CD4-positive, alpha-beta T cell treated with Interleukin-6 for 4 hours (primary cell): ENCODE results near the gene PCK2.

Source experiments
- DNase-seq: peaks from one replicate; pipeline ENCODE4 v3.0.0-alpha.2; 2020; ENCODE audit warnings: mixed read lengths

PCK2 gene

DNA sequence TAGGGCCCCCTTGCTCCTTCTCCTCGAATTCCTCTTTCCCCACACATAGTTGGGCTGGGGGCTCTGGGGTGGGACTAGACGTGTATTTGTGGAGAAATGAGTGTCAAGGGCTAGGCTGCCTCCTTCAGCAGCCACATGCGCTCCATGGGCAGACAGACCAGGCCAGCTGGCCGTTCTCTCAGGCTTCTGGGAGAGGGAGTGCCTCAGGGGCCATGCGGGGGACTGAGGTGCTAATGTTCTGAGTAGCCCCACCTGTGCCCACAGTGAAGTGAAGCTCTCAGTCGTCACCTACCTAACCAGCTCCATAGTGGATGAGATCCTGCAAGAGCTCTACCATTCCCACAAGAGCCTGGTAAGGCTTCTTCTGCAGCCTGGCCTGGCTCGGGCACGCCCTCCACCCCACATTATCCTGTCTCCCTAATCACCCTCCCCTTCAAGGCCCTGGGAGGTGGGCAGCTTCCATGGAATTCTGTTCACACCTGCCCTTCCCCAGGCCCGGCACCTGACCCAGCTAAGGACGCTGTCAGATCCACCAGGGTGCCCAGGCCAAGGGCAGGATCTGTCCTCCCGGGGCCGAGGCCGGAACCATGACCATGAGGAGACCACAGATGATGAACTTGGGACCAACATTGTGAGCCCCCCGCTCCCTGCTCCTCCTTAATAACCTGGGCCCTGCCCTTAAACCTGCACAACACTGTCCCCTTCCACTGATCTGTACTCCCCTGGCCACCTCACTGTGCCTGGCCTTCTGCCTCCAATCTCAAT lies 31.7 kb upstream of the PCK2 start:
- no peak for DNase-seq

DNA sequence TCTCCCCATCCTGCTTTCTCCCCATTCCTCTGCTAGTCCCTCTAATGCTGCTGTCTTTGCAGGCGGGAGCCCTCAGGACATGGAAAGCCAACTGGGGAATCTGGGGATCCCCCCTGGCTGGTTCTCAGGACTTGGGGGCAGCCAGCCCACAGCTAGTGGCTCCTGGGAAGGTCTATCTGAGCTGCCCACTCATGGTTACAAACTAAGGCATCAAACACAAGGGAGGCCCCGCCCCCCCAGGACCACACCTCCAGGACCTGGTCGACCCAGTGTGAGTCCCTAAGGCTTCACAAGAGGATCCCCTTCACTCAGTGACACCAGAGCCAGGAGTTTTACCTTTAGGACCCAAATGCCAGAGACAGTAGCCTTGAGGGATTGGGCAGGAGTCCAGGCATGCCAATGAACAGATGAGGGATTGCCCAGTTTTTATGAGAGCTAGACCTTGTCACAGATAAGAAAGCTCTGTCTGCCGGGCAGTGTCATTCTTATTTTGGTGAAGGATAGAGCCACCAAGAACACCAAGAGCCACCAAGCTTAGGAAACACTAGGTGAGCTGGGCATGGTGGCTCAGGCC lies 30.8 kb upstream of the PCK2 start:
- DNase-seq = no peak

DNA sequence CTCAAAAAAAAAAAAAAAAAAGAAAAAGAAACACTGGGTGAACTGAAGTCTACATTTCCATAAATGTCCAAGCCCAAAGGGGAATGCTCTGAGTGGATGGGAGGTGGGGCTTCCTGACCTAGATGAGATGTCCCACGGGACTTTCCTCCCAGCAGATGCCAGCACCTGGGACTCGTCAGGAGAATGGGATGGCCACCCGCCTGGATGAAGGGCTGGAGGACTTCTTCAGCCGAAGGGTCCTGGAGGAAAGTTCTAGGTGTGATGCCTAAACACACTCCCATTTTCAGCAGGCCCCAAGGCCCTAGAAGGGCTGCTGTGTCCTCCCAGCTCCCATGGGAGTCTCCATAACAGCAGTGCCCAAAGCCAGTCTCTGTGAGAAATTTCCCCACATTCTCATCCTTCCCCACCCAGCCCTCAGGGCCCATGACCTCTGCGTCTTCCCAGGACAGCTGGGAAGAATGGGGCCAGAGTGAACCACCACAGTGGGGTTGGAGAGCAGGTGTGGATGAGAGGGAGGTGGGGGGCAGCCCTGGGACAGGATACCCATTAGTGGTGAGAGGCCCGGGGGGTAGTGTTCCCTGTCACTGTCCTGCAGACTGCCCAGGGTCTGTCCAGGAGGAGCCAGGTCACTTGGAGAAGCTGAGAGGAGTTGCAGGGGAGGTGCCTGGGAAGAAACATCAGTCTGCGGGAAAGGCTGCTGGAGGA lies 29.9 kb upstream of the PCK2 start:
- no peak for DNase-seq

GRCh38 chr14:24064856-24065255 lies 29.3 kb upstream of the PCK2 start:
- no peak for DNase-seq

DNA sequence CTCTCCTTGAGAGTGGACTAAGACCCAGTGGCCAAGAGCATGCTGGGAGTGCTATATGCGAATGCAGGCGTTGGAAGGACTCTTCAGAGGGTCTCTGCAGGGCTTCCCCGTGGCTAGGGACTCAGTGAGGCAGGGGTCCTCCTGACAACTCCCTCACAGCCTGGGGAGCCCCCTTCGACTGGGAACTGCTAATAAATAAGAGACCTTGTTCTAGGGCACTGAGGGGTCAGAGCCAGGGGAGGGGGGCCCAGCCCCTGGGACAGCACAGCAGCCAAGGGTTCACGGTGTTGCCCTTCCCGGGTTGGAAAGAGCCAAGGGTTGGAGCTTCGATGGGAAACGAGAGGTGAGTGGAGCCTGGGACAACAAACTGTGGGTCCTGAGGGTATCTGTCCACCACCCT lies 28.7 kb upstream of the PCK2 start:
- no peak for DNase-seq

DNA sequence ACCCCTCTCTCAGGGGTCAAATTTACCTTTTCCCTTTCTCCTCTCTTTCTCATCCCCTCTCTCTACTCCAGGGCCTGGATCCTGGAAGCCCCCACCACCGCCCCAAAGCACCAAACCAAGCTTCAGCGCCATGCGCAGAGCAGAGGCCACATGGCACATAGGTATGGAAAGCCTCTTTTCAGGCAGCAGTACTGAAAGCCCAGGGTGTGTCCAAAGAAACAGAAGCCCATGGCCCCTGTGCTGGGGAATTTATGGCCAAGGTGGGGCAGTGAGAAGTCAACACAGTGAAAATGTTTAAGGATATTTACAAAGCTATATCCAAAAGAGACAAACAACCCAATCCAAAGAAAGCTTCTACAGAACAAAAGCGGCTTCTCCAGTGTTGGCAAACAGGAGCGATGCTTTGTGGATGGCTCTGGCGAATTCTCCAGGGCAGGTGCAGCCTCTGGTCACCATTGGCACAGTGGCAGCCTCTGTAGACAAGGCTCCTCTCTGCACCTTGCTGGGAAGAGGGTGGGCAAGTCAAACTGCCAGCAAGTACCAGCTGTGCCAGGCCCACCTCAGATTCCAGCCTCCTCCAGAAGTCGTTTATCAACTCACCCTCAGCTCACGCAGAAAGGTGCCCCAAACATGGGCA lies 27.5 kb upstream of the PCK2 start:
- no peak for DNase-seq

- DNase-seq = no peak
Observed at GRCh38 chr14:24067133-24068082, 26.7 kb upstream of the PCK2 start.

DNA sequence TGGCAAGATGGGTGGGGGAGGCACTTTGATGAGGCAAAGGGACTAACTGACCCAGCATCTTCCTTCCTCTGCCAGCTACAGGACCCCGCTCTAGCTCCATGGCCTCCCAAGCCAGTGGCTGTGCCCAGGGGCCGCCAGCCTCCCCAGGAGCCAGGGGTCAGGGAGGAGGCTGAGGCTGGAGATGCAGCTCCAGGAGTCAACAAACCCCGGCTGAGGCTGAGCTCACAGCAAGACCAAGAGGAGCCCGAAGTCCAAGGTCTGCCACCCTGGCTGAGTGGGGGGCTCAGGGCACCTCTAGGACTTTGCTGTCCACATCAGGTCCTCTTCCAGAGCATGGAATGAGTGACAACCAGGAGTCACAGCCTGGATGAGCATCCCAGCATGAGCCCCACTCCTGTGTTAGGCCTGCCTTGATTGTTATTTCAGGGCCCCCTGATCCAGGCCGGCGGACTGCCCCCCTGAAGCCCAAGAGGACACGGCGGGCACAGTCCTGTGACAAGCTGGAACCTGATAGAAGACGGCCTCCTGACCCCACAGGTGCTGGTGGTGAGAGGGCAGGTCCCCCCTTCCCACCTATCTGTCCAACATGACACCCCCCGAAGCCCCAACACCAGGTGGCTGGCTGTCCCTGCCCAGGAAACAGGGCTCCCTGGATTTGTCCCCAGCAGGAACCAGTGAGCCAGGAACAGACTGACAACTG lies 25.2 kb upstream of the PCK2 start:
- DNase-seq = no peak

GRCh38 chr14:24069411-24069735 lies 24.7 kb upstream of the PCK2 start:
- no peak for DNase-seq

DNA sequence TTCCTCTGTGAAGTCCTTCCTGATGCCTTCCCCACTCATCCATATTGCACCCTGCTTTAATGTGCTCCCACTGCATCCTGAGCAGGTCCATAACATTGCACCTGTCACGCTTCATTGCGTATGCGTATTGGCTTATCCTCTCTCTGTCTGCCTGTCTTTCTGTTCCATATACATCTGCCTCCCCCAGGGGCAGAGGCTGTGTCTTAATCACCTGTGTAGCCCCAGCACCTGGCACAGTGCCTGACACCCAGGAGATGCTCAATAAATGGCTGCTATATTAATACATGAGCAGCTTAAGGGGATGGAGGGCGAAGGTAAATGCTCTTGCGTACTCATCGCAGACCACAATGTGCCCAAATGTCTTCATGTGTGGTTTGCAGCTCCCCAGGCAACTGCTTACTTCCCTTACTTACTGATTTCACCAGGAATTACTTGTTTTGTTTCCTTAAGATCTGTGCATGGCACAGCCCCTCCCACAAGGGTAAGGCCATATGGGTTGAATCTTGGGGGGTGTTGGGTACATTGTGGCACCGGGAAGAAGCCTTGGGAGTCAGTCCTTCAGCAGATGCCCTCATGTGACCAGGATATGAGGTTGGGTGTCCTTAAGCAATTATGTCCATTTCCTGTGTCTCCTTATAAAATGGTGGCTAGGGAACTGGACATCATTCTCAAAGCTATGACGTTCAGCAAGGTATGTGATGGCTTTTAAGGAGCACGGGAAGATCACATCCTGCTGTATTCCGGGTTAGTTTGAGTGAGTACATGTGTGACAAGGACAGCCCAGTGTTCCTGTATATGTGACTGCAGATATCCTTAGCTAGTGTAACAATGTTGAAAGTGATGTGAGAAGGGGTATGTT lies 23.6 kb upstream of the PCK2 start:
- no peak for DNase-seq

- DNase-seq = no peak
Observed at GRCh38 chr14:24071144-24071697, 22.9 kb upstream of the PCK2 start, which contains the start of gene CPNE6. Gene CPNE6 (plus strand): TSS chr14:24071562. CDS start chr14:24072937, 1,375 bp downstream.

GRCh38 chr14:24071836-24072430 lies 22.2 kb upstream of the PCK2 start:
- no peak for DNase-seq

DNA sequence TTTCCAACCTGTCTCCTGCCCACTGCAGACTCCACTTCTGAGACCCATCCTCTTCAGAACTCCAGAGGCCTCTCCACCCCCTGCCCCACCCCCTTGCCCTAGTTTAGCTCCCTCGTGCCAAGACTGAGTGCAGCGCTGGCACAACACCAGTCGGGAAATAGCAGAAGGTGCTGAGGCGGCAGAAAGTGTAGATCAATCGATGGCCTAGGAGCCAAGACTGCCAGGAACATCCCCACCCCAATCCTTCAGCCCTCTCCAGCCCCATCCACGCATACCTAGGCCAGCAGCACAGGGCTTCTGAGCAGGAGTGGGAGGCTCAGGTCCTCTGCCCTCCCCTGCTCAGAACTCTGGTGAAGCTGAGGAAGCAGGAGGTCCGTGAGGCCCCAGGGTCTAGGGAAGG lies 21.7 kb upstream of the PCK2 start:
- no peak for DNase-seq

DNA sequence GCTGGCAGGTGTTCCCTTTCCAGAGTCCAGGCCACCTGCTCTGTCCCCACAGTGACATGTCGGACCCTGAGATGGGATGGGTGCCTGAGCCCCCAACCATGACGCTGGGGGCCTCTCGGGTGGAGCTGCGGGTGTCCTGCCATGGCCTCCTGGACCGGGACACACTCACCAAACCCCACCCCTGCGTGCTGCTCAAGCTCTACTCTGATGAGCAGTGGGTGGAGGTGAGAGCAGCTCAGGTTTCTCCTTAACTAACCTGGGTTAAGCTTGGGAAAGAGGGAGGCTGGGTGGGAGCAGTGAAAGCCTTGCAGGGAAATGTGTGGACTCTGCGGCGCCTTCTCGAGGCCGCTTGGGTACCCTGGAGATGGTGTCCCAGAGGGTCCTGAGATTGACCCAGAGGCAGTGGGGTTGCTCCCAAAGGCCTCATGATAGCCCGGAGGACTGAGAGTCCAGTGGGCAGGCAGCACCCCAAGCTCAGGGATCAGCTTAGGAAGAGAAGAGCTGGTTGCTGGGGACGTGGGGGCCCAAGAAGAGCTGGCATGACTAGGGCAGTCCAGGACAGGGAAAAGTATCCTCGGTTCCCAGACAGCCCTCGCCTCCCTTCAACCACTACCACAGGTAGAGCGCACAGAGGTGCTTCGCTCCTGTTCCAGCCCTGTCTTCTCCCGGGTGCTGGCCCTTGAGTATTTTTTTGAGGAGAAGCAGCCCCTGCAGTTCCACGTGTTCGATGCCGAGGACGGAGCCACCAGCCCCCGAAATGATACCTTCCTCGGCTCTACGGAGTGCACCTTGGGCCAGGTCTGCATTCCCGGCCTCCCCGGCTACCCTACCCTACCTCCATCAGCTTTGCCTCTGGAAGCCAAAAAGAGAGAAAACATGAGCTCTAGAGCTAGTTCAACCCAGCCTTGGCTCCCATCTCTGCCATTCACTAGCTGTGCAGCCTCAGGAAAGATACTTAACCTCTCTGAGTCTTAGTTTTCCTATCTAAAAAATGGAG lies 20.9 kb upstream of the PCK2 start:
- no peak for DNase-seq

DNA sequence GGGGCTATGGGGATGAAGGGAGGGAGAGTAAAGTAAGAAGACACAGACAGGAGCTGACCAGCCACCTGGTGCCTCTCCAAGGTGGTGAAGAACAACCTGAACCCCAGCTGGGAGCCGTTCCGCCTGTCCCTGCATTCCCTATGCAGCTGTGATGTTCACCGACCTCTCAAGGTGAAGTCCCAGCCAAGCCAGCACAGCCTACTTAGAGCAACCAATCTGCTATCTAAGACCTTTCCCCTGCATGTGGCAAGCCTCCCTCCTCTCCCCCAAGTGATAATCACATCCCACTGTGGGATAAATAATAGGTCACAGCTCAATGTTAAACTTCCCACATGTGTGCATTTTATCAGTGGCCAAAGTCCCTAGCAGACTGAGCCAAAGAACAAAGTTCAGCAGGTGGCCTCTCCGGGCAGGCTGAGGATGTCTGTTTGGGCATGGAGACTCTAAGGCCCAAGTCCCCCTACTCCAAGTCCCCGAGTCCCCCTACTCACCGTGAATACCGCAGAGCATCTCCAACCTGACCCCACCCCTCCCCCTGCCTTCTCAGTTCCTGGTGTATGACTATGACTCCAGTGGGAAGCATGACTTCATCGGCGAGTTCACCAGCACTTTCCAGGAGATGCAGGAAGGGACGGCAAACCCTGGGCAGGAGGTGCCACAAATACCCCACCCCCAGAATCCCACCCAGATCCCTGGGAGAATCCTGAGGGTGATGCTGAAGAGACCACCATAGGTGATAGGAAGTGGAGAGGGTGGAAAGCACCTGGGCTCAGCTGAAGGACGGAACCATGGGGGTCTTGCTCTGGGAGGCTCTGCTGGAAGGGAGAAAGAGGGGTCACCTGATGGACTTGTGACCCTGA lies 19.3 kb upstream of the PCK2 start:
- DNase-seq = no peak

DNA sequence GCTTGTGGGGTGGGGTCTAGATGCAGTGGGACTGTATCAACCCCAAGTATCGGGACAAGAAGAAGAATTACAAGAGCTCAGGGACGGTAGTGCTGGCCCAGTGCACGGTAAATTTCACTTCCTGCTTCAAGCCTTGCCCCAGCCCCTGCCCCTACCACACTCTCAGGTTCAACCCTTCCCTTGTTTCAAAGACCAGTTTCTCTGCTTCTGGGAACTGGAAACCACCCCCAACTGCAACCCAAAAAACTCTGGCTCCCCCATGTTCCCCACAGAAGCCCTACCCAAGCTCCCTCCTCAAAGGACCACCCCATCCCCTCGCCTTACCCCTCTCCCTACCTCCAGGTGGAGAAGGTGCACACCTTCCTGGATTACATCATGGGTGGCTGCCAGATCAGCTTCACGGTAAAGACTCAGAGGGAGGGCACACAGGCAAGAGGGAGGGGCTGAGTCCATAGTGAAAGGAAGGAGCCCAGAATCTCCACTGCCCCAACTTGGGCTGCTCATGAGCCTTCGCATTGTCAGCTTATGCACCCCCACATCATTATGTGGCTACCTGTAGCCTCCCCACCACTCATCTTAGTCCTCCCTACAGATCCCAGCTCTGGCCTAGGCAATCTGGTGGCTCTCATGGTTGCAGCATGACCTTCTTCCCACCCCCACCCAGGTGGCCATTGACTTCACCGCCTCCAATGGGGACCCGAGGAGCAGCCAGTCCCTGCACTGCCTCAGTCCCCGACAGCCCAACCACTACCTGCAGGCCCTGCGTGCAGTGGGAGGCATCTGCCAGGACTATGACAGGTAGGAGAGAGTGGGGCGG lies 18.4 kb upstream of the PCK2 start:
- DNase-seq = no peak

GRCh38 chr14:24076302-24076601 lies 17.9 kb upstream of the PCK2 start:
- DNase-seq = no peak
